GM10847 (cell line): ENCODE measurements around the gene EYA2.

ENCODE experiments used
- POLR2A ChIP-seq: IDR thresholded peaks from 2 replicates; pipeline ENCODE4 v1.6.1; 2011; ENCODE audit not compliant: insufficient read length; ENCODE audit errors: extremely low read depth

The EYA2 gene

GRCh38 chr20:46915575-46916257, 21.1 kb downstream of the EYA2 start:
- TF ChIP-seq POLR2A: no peak

- no peak for TF ChIP-seq POLR2A
These were observed 21.6 kb downstream of the EYA2 start for GRCh38 chr20:46916258-46916603.

DNA sequence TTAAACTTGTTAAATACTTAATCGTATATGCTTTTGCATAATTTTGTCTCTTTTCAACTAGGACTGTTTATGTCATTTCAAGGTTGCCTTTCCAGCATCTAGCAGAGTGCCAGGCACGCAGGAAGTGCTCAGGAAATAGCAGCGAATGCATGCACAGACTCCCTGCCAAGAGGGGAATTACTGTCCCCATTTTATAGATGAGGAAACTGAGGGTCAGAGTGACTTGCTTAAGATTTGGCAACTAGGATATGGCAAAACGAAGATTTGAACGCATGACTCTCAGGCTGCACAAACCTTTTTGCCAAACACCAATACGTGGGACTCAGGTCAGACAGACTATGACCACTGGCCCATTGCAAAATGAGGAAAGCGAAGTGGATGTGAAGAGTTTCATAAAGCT, 22.5 kb downstream of the EYA2 start:
- no peak for TF ChIP-seq POLR2A

DNA sequence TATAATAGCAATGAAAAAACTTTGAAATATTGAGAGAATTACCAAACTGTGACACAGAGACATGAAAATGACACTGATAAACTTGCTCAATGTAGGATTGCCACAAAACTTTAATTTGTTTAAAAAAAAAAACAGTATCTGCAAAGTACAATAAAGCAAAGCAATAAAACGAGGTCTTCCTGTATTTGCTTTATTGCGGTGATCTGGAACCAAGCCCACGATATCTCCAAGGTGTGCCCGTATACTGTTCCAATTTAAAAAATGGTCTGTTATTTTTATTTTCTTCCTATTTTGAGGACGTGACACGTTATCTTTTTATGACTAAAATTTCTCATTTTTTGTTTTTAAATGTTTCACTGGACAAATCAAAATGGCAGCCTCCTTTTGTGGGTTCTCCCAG, 25.5 kb downstream of the EYA2 start:
- no peak for TF ChIP-seq POLR2A

GRCh38 chr20:46923550-46923949, 28.9 kb downstream of the EYA2 start:
- TF ChIP-seq POLR2A: no peak

DNA sequence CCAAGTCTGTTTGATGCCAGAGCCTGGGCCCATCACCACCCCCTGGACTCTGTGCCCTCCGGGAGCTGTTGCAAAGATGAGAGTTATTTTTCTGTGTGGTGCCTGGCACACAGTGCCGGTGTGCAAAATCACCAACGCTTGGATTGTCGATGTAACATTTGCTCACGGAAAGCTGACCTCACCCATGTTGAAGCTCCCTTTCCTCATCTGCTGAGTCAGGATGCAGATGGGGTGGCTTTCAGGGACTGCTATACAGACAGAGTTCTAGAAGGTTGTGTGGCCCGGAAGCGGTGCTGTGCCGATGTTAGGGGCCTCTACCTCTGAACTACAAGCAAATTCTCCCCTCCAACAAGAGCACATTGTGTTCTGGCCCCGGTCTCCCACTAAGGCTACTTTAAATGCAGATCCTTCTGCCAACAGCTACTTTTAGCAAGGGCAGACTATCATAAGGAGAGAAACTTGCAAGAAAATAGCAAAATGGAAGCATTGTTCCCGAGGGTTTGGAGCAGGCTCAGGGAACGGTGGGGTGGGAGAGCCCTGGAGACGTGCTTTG, 34.0 kb downstream of the EYA2 start:
- TF ChIP-seq POLR2A: no peak

- no peak for TF ChIP-seq POLR2A
These were observed 35.3 kb downstream of the EYA2 start for GRCh38 chr20:46929902-46930301.

DNA sequence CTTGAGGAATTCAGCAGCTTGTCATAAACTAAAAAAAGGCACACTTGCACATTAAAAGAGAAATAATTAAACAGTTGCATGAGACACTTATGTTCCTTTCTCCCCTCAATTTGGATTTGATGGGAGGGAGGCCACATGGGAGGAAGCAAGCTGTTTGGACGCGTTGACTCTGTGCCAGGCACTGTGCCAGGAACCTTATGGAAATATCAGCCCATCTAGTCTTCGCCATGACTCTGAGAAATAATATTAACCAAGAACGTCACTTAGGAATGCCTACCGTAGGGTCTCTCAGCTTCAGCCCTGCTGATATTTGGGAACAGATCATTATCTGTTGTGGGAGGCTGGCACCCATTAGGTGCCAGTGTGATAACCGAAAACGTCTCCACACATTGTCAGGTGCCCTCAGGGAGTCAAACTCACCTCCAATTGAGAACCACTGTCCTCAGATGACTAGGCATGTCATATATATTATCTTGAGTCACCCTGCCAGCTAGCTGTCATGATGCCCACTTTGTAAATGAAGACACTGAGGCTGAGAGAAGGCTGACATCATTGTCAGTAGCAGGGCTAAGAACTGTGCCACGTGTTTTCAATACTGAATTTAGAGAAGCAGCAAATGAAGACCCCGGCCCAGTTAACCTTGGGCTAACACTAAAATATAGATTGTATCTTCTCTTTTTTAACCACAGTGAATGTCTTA, 36.1 kb downstream of the EYA2 start:
- TF ChIP-seq POLR2A: no peak

- TF ChIP-seq POLR2A: no peak
These were observed 37.1 kb downstream of the EYA2 start for GRCh38 chr20:46931699-46932098.

DNA sequence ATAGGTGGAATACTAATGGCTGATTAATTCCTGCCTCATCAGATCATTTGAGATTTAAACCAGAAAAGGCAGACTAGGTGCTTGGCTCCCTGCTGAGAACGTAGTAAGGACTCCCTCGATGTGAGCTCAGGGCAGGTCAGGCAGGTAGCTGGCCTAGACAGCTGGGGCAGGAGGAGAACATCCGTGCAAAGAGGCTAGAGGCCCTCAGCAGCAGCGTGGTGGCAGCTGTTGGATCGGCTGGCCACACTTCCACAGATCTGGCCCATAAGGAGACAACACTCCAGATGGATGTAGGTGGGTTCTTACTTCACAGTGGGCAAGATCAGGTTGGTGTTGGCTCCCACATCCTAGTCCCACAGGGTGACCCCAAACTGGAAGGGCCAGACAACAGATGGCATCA, 38.5 kb downstream of the EYA2 start:
- TF ChIP-seq POLR2A: no peak

DNA sequence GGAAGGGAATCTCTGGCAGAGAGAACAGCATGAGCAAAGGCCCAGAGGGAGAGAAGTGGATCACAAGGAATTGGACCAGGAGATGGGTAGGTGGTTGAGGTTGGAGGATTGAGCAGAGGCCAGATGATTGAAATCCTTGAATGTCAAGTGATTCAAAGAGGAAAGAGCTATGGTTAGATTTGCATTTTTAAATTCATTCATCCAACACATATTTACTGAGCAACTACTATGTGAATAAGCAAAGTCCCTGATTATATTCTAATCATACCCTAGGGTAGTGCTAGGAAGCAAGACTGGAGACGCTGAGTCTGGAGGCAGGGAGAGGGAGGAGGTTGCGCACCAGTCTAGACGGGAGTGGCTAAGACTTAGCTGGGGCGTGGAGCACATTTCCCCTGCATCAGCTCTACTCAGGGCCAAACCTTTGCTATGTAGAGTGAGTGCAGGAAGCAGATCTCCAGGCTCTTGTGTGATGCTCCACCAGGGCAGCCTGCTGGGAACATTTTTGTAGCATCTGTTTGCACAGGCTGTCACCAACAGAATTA, 40.2 kb downstream of the EYA2 start:
- TF ChIP-seq POLR2A: no peak

GRCh38 chr20:46935394-46936017, 40.9 kb downstream of the EYA2 start:
- TF ChIP-seq POLR2A: no peak

DNA sequence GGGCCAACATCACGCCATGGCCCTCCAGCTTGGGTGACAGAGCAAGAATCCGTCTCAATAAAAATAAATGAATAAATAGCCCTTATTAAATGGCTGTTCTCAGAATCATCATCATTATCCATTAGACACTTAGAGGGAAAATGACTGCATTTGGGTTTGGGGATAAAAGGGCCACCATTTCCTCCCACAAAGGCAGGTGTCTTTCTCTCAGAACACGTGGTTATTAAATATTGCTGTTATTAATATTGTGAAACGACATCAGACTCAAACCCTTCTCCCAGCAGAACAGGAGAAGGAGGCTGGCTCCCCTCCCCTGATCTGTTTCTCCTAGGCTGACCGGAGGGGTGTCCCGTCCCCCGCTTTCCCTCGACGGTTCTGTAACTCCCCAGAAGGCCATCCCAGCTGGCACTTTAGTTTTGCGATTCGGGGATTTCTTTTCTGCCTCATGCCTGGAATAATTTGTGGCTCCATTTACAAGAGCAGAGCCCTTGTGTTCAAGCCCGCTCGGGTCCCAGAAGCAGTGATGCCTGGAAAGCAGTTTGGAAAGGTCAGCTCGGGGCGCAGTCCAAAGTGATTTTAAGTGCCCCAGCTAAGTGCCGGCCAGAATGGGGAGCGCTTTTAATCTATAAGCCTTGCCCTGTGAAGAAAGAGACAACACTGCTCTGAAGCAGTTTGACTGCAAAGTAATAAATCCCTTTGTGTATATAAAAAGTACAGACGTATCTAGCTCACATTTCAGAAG, 41.9 kb downstream of the EYA2 start:
- TF ChIP-seq POLR2A: no peak

DNA sequence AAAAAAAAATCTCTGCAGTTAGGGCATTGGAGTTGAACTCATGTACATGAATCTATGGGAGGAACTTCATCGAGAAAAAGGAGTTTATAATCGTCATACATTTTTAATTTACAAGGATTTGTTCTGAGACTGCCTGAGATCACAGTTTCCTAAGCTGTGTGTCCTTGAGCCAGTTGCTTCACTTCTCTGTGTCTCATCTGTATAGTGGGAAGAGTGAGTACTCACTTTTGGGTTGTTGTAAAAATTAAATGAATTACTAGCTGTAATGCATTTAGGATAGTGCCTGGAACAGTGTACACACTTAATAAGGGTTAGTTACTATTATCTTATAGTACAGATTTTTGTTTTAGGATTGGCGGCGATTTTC, 42.5 kb downstream of the EYA2 start:
- no peak for TF ChIP-seq POLR2A

DNA sequence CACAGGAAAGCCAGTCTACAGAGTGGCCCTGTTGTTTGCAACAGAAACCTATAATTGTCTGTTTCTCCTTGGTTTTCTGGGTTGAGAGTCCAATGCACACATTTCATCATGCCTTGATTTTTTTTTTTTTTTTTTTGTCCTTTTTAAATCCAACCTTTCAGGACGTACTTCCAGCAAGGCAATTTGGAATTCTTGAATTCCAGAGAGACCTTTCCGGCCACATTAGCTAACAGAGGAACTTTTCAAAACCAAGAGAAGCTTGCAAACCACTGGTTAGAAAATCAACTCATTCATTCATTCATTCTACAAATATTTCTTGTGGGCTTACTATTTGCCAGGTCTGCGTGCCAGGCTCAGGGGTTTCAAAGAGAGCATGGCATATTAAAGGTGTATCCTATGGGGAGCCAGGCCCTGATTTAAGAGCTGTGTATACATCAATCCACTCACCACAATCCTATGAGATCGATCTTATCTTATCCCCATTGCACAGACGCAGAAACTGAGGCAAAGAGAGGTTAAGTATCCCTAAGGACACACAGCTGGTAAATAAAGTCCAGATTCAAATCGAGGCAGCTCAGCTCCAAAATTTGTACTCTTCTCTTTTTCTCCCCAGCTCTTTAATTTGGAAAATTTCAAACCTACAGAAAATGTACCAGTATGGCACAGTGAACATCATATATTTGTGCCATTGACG, 43.0 kb downstream of the EYA2 start:
- TF ChIP-seq POLR2A: no peak

DNA sequence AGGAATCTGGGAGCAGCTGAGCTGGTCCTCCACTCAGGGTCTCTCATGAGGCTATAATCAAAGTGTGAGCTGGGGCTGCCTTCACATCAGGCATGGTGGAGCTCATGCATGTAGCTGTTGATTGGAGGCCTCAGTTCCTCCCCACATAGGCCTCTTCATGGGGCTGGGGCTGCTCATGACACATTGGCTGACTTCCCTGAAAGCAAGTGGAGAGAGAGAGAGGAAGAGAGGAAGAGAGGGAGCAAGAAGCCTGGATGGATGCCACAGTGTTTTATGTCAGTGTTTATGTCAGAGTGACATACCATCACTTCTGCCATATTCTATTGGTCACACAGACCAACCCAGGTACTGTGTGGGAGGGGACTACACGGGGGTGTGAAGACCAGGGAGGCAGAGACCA, 43.8 kb downstream of the EYA2 start:
- no peak for TF ChIP-seq POLR2A
